A549 (cell line): Measurements from ENCODE around the gene UBXN7.

Source experiments
- RAD21 ChIP-seq, 2 experiments: fragments of >200 bp in 1 of 2; sonication (Bioruptor Twin) in 1 of 2; formaldehyde crosslinking in 1 of 2; IDR thresholded peaks in 1 of 2; conservative IDR thresholded peaks in 1 of 2; 2 replicates in 1 of 2; 3 replicates in 1 of 2; pipeline ENCODE4 v1.6.1; 2012 to 2018; ENCODE audit warnings: inconsistent platforms in 1 of 2
- TF ChIP-seq, protein P1 (sequence below): fragments of >200 bp; sonication (Bioruptor Twin); formaldehyde crosslinking; IDR thresholded peaks from 3 replicates; pipeline ENCODE4 v1.5.1; 2016

GRCh38 chr3:196298521-196298920, 133.7 kb downstream of the UBXN7 start:
- TF ChIP-seq, protein P1, sequence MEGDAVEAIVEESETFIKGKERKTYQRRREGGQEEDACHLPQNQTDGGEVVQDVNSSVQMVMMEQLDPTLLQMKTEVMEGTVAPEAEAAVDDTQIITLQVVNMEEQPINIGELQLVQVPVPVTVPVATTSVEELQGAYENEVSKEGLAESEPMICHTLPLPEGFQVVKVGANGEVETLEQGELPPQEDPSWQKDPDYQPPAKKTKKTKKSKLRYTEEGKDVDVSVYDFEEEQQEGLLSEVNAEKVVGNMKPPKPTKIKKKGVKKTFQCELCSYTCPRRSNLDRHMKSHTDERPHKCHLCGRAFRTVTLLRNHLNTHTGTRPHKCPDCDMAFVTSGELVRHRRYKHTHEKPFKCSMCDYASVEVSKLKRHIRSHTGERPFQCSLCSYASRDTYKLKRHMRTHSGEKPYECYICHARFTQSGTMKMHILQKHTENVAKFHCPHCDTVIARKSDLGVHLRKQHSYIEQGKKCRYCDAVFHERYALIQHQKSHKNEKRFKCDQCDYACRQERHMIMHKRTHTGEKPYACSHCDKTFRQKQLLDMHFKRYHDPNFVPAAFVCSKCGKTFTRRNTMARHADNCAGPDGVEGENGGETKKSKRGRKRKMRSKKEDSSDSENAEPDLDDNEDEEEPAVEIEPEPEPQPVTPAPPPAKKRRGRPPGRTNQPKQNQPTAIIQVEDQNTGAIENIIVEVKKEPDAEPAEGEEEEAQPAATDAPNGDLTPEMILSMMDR: no peak
- no peak for TF ChIP-seq RAD21 (conservative IDR thresholded peaks at IDR 0.05 in 1 of 2, IDR thresholded peaks at IDR 0.05 in 1 of 2)
